SK-N-SH treated with all-trans-retinoic acid at 6 μM for 48 hours (cell line): ENCODE results near the gene SIL1.
"Not testable (repeated sequence)": the region's sequence is repeated elsewhere in the genome, so short reads cannot be mapped to it uniquely, and the experiment has no call there.

Experiments used
- ATAC-seq: fragments of 200-7000 bp; cut with Tn5 transposase; 3 replicates; pipeline ENCODE4 v1.9.1; 2020; ENCODE audit warnings: mild to moderate bottlenecking, moderate library complexity
- ARNTL ChIP-seq: fragments of 450-650 bp; formaldehyde crosslinking; IDR thresholded peaks from 2 replicates; pipeline ENCODE4 v1.5.0; 2020; ENCODE audit warnings: low read depth, mild to moderate bottlenecking, moderate library complexity, borderline replicate concordance
- BACH2 ChIP-seq: fragments of 250-450 bp; sonication (Bioruptor Pico); IDR thresholded peaks from 2 replicates; pipeline ENCODE4 v1.9.0; 2021; ENCODE audit warnings: mild to moderate bottlenecking, borderline replicate concordance
- CREB5 ChIP-seq: fragments of 250-450 bp; sonication (Bioruptor Pico); IDR thresholded peaks from 2 replicates; pipeline ENCODE4 v1.5.1; 2020; ENCODE audit warnings: low read depth, mild to moderate bottlenecking, moderate library complexity
- CSDC2 ChIP-seq: fragments of 250-450 bp; sonication (Bioruptor Pico); IDR thresholded peaks from 2 replicates; pipeline ENCODE4 v1.5.0; 2020; ENCODE audit warnings: mild to moderate bottlenecking, moderate library complexity
- CSRNP3 ChIP-seq: fragments of 250-450 bp; sonication (Bioruptor Pico); IDR thresholded peaks from 2 replicates; pipeline ENCODE4 v1.5.1; 2021; ENCODE audit warnings: mild to moderate bottlenecking, moderate library complexity
- ESRRG ChIP-seq: fragments of 250-450 bp; sonication (Bioruptor Pico); IDR thresholded peaks from 2 replicates; pipeline ENCODE4 v1.6.1; 2021; ENCODE audit warnings: mild to moderate bottlenecking
- GLIS3 ChIP-seq: fragments of 250-450 bp; sonication (Bioruptor Pico); IDR thresholded peaks from 2 replicates; pipeline ENCODE4 v1.5.0; 2020; ENCODE audit warnings: mild to moderate bottlenecking, moderate library complexity
- ISL1 ChIP-seq: fragments of 250-450 bp; sonication (Bioruptor Pico); IDR thresholded peaks from 2 replicates; pipeline ENCODE4 v2.1.2; 2022; ENCODE audit warnings: mild to moderate bottlenecking, moderate library complexity
- OSR1 ChIP-seq: fragments of 250-450 bp; sonication (Bioruptor Pico); IDR thresholded peaks from 2 replicates; pipeline ENCODE4 v1.8.0; 2022; ENCODE audit warnings: moderate library complexity, mild to moderate bottlenecking, inconsistent platforms
- PPARA ChIP-seq: fragments of 250-450 bp; sonication (Bioruptor Pico); IDR thresholded peaks from 2 replicates; pipeline ENCODE4 v1.5.0; 2020; ENCODE audit warnings: mild to moderate bottlenecking, borderline replicate concordance
- RARB ChIP-seq: fragments of 250-450 bp; sonication (Bioruptor Pico); IDR thresholded peaks from 2 replicates; pipeline ENCODE4 v1.8.0; 2021; ENCODE audit warnings: mild to moderate bottlenecking, moderate library complexity
- SNAI2 ChIP-seq: fragments of 250-450 bp; sonication (Bioruptor Pico); IDR thresholded peaks from 2 replicates; pipeline ENCODE4 v1.5.0; 2020; ENCODE audit warnings: mild to moderate bottlenecking, moderate library complexity
- TCF4 ChIP-seq: fragments of 250-450 bp; sonication (Bioruptor Pico); IDR thresholded peaks from 2 replicates; pipeline ENCODE4 v1.8.0; 2021; ENCODE audit warnings: mild to moderate bottlenecking, moderate library complexity, borderline replicate concordance
- TOX ChIP-seq: fragments of 250-450 bp; sonication (Bioruptor Pico); IDR thresholded peaks from 2 replicates; pipeline ENCODE4 v1.8.0; 2021; ENCODE audit warnings: mild to moderate bottlenecking, moderate library complexity, borderline replicate concordance
- ZC3H10 ChIP-seq: fragments of 250-450 bp; sonication (Bioruptor Pico); IDR thresholded peaks from 2 replicates; pipeline ENCODE4 v1.5.1; 2021; ENCODE audit warnings: mild to moderate bottlenecking, moderate library complexity
- ZFP3 ChIP-seq: fragments of 250-450 bp; sonication (Bioruptor Pico); IDR thresholded peaks from 2 replicates; pipeline ENCODE4 v1.5.0; 2020; ENCODE audit warnings: mild to moderate bottlenecking, moderate library complexity
- ZFP30 ChIP-seq: fragments of 450-650 bp; formaldehyde crosslinking; IDR thresholded peaks from 2 replicates; pipeline ENCODE4 v1.5.0; 2022; ENCODE audit warnings: mild to moderate bottlenecking, moderate library complexity
- ZNF565 ChIP-seq: fragments of 450-650 bp; formaldehyde crosslinking; conservative IDR thresholded peaks from 2 replicates; pipeline ENCODE4 v1.5.0; 2020; ENCODE audit warnings: low read depth, mild to moderate bottlenecking, moderate library complexity
- ZNF70 ChIP-seq: fragments of 450-650 bp; formaldehyde crosslinking; IDR thresholded peaks from 2 replicates; pipeline ENCODE4 v1.5.0; 2020; ENCODE audit warnings: mild to moderate bottlenecking, moderate library complexity
- ZNF8 ChIP-seq: fragments of 450-650 bp; formaldehyde crosslinking; IDR thresholded peaks from 2 replicates; pipeline ENCODE4 v1.5.0; 2020; ENCODE audit warnings: mild to moderate bottlenecking, moderate library complexity
- TF ChIP-seq, protein P1 (sequence below): fragments of 250-450 bp; sonication (Bioruptor Pico); IDR thresholded peaks from 2 replicates; pipeline ENCODE4 v1.8.0; 2020; ENCODE audit warnings: mild to moderate bottlenecking, moderate library complexity, borderline replicate concordance
- TF ChIP-seq, protein P2 (sequence below): fragments of 250-450 bp; sonication (Bioruptor Pico); IDR thresholded peaks from 2 replicates; pipeline ENCODE4 v1.8.0; 2021; ENCODE audit warnings: low read depth, mild to moderate bottlenecking, moderate library complexity, borderline replicate concordance
- TF ChIP-seq, protein P3 (sequence below): fragments of 250-450 bp; sonication (Bioruptor Pico); IDR thresholded peaks from 2 replicates; pipeline ENCODE4 v1.5.0; 2020; ENCODE audit warnings: mild to moderate bottlenecking, moderate library complexity

The SIL1 gene

GRCh38 chr5:139178935-139179334 lies 19.2 kb downstream of the SIL1 start (continued):
- TF ChIP-seq ZNF565 (CRISPR knock-in tag) (no peak), RARB (CRISPR knock-in tag) (no peak), OSR1 (CRISPR knock-in tag) (no peak), ZNF70 (CRISPR knock-in tag) (no peak)
- TF ChIP-seq, protein P1, sequence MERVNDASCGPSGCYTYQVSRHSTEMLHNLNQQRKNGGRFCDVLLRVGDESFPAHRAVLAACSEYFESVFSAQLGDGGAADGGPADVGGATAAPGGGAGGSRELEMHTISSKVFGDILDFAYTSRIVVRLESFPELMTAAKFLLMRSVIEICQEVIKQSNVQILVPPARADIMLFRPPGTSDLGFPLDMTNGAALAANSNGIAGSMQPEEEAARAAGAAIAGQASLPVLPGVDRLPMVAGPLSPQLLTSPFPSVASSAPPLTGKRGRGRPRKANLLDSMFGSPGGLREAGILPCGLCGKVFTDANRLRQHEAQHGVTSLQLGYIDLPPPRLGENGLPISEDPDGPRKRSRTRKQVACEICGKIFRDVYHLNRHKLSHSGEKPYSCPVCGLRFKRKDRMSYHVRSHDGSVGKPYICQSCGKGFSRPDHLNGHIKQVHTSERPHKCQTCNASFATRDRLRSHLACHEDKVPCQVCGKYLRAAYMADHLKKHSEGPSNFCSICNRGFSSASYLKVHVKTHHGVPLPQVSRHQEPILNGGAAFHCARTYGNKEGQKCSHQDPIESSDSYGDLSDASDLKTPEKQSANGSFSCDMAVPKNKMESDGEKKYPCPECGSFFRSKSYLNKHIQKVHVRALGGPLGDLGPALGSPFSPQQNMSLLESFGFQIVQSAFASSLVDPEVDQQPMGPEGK (CRISPR knock-in tag) = no peak

GRCh38 chr5:139178589-139178917 lies 19.6 kb downstream of the SIL1 start:
- TF ChIP-seq TCF4 (CRISPR knock-in tag) = no peak
- TF ChIP-seq ARNTL (CRISPR knock-in tag) = no peak
- TF ChIP-seq BACH2 (CRISPR knock-in tag) = no peak
- no peak; the same call in 2 of the 3 replicates for ATAC-seq

GRCh38 chr5:139177809-139178588 lies 20.2 kb downstream of the SIL1 start:
- TF ChIP-seq ISL1 (CRISPR knock-in tag) = no peak
- TF ChIP-seq, protein P1 (CRISPR knock-in tag) = no peak
- TF ChIP-seq ZC3H10 (CRISPR knock-in tag) = no peak
- no peak for TF ChIP-seq RARB (CRISPR knock-in tag)
- no peak for TF ChIP-seq CSDC2 (CRISPR knock-in tag)
- no peak for TF ChIP-seq CSRNP3
- no peak for TF ChIP-seq ESRRG (CRISPR knock-in tag)
- no peak for TF ChIP-seq GLIS3 (CRISPR knock-in tag)
- no peak for TF ChIP-seq ZFP3 (CRISPR knock-in tag)
- no peak for TF ChIP-seq OSR1 (CRISPR knock-in tag)
- TF ChIP-seq ZFP30 = no peak
- TF ChIP-seq CREB5 = no peak
- no peak for TF ChIP-seq ZNF565 (CRISPR knock-in tag)
- TF ChIP-seq BACH2 (CRISPR knock-in tag) = no peak
- no peak for TF ChIP-seq ZNF8
- no peak for TF ChIP-seq TOX (CRISPR knock-in tag)
- TF ChIP-seq, protein P2, sequence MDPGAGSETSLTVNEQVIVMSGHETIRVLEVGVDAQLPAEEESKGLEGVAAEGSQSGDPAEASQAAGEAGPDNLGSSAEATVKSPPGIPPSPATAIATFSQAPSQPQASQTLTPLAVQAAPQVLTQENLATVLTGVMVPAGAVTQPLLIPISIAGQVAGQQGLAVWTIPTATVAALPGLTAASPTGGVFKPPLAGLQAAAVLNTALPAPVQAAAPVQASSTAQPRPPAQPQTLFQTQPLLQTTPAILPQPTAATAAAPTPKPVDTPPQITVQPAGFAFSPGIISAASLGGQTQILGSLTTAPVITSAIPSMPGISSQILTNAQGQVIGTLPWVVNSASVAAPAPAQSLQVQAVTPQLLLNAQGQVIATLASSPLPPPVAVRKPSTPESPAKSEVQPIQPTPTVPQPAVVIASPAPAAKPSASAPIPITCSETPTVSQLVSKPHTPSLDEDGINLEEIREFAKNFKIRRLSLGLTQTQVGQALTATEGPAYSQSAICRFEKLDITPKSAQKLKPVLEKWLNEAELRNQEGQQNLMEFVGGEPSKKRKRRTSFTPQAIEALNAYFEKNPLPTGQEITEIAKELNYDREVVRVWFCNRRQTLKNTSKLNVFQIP = no peak
- TF ChIP-seq SNAI2 (CRISPR knock-in tag) = no peak
- no peak for TF ChIP-seq PPARA
- TF ChIP-seq, protein P3, sequence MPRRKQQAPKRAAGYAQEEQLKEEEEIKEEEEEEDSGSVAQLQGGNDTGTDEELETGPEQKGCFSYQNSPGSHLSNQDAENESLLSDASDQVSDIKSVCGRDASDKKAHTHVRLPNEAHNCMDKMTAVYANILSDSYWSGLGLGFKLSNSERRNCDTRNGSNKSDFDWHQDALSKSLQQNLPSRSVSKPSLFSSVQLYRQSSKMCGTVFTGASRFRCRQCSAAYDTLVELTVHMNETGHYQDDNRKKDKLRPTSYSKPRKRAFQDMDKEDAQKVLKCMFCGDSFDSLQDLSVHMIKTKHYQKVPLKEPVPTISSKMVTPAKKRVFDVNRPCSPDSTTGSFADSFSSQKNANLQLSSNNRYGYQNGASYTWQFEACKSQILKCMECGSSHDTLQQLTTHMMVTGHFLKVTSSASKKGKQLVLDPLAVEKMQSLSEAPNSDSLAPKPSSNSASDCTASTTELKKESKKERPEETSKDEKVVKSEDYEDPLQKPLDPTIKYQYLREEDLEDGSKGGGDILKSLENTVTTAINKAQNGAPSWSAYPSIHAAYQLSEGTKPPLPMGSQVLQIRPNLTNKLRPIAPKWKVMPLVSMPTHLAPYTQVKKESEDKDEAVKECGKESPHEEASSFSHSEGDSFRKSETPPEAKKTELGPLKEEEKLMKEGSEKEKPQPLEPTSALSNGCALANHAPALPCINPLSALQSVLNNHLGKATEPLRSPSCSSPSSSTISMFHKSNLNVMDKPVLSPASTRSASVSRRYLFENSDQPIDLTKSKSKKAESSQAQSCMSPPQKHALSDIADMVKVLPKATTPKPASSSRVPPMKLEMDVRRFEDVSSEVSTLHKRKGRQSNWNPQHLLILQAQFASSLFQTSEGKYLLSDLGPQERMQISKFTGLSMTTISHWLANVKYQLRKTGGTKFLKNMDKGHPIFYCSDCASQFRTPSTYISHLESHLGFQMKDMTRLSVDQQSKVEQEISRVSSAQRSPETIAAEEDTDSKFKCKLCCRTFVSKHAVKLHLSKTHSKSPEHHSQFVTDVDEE (CRISPR knock-in tag) = no peak
- ATAC-seq = peak; percentile 26; the same call in 2 of the 3 replicates

GRCh38 chr5:139177281-139177680 lies 20.9 kb downstream of the SIL1 start:
- ATAC-seq = not testable (repeated sequence)

DNA sequence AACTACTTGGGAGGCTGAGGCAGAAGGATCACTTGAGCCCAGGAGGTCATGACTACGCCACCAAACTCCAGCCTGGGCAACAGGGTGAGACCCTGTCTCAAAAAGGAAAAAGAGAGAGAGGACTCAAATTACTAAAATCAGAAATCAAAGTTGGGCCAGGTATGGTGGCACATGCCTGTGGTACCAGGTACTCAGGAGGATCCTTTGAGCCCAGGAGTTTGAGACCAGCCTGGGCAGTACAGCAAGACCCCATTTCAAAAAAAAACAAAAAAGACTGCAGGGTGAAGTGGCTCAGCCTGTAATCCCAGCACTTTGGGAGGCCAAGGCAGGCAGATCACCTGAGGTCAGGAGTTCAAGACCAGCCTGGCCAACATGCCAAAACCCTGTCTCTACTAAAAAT lies 23.8 kb downstream of the SIL1 start:
- not testable (repeated sequence) for ATAC-seq
